ENCODE data around the gene MBD5.

GRCh38 chr2:148251993-148252392 is 231.1 kb downstream of the MBD5 start:
- no peak for TF ChIP-seq CTCF (IDR thresholded peaks at IDR 0.05)
- no peak for TF ChIP-seq POLR2A (IDR thresholded peaks at IDR 0.05)
